ENCODE data around the gene SYNE3. TPM values are rescaled to one million over a fixed set of nuclear protein-coding genes. Genes with fewer than 3 reads are reported as not detected.

Gene SYNE3
- total RNA-seq, 1 experiment from 2014 or later: 6.2 TPM

- in situ Hi-C loops (cut with HindIII; ENCODE audit: low pct_unique_long_range_greater_than_20kb, low sequenced_read_pairs): no loop called here
- POLR2A ChIA-PET: no interaction called here
- ATAC-seq: no peak
Observed at GRCh38 chr14:95495076-95495475, 21.4 kb downstream of the SYNE3 start.

GRCh38 chr14:95494456-95494855 is 22.0 kb downstream of the SYNE3 start:
- H3K4me1 ChIP-seq (ENCODE audit: control insufficient read depth, insufficient read depth, low read length): peaks cover 22% of the 10 kb centered on the region
- intact Hi-C loops (cut with micrococcal nuclease; ENCODE audit: unreplicated experiment) (no loop called here), in situ Hi-C loops (cut with HindIII; ENCODE audit: low pct_unique_long_range_greater_than_20kb, low sequenced_read_pairs) (no loop called here)
- no peak overlapping the region for H3K27ac ChIP-seq (ENCODE audit: low read length)
- no peak overlapping the region for H3K4me3 ChIP-seq (ENCODE audit: low read depth in 2 of 2, low read length in 2 of 2)
- no peaks in the 10 kb centered on the region for H3K36me3 ChIP-seq (ENCODE audit: control insufficient read depth, insufficient read depth, low read length)
- no peak for TF ChIP-seq SIN3A (IDR thresholded peaks at IDR 0.05; ENCODE audit: borderline replicate concordance, insufficient read depth, low read depth, low read length)
- TF ChIP-seq, protein P1, sequence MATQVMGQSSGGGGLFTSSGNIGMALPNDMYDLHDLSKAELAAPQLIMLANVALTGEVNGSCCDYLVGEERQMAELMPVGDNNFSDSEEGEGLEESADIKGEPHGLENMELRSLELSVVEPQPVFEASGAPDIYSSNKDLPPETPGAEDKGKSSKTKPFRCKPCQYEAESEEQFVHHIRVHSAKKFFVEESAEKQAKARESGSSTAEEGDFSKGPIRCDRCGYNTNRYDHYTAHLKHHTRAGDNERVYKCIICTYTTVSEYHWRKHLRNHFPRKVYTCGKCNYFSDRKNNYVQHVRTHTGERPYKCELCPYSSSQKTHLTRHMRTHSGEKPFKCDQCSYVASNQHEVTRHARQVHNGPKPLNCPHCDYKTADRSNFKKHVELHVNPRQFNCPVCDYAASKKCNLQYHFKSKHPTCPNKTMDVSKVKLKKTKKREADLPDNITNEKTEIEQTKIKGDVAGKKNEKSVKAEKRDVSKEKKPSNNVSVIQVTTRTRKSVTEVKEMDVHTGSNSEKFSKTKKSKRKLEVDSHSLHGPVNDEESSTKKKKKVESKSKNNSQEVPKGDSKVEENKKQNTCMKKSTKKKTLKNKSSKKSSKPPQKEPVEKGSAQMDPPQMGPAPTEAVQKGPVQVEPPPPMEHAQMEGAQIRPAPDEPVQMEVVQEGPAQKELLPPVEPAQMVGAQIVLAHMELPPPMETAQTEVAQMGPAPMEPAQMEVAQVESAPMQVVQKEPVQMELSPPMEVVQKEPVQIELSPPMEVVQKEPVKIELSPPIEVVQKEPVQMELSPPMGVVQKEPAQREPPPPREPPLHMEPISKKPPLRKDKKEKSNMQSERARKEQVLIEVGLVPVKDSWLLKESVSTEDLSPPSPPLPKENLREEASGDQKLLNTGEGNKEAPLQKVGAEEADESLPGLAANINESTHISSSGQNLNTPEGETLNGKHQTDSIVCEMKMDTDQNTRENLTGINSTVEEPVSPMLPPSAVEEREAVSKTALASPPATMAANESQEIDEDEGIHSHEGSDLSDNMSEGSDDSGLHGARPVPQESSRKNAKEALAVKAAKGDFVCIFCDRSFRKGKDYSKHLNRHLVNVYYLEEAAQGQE (IDR thresholded peaks at IDR 0.05; ENCODE audit: insufficient read depth in 1 of 2, low read depth in 2 of 2, low read length in 1 of 2): no peak
- DNase-seq (ENCODE audit: low read depth, low spot score) (no peak), ATAC-seq (no peak)
- no peaks in the 10 kb centered on the region for H3K27me3 ChIP-seq (ENCODE audit: control insufficient read depth, insufficient read depth, low read length)
- BruUV-seq (replicated peaks): no TSS peak
- POLR2A ChIA-PET: no interaction called here
- CTCF ChIA-PET: no interaction called here
- no peaks in the 10 kb centered on the region for H3K9me3 ChIP-seq (ENCODE audit: control insufficient read depth, insufficient read depth, low read depth, low read length)

More at GRCh38 chr14:95495076-95495475, 21.4 kb downstream of the SYNE3 start:
- Histone ChIP-seq H3K27ac (ENCODE audit: low read length) (no peak overlapping the region; the same call in 1 of the 2 replicates), H3K4me3 (ENCODE audit: low read depth in 2 of 2, low read length in 2 of 2) (no peak overlapping the region), H3K36me3 (ENCODE audit: control insufficient read depth, insufficient read depth, low read length) (no peaks in the 10 kb centered on the region), H3K9me3 (ENCODE audit: control insufficient read depth, insufficient read depth, low read depth, low read length) (no peaks in the 10 kb centered on the region), H3K4me1 (ENCODE audit: control insufficient read depth, insufficient read depth, low read length) (peaks cover 22% of the 10 kb centered on the region), H3K27me3 (ENCODE audit: control insufficient read depth, insufficient read depth, low read length) (no peaks in the 10 kb centered on the region)
- intact Hi-C loops (cut with micrococcal nuclease; ENCODE audit: unreplicated experiment): no loop called here
- no peak for TF ChIP-seq SIN3A (IDR thresholded peaks at IDR 0.05; ENCODE audit: borderline replicate concordance, insufficient read depth, low read depth, low read length)
- no peak for TF ChIP-seq TCF7L2 (IDR thresholded peaks at IDR 0.05; ENCODE audit: low read depth, low read length)
- TF ChIP-seq CTCF (IDR thresholded peaks at IDR 0.05): no peak
- CTCF ChIA-PET: no interaction called here
- no TSS peak for BruUV-seq (replicated peaks)
- DNase-seq (ENCODE audit: low read depth, low spot score): no peak

GRCh38 chr14:95493976-95494375 is 22.5 kb downstream of the SYNE3 start:
- Histone ChIP-seq H3K4me1 (ENCODE audit: control insufficient read depth, insufficient read depth, low read length) (peaks cover 19% of the 10 kb centered on the region), H3K27ac (ENCODE audit: low read length) (no peak overlapping the region), H3K9me3 (ENCODE audit: control insufficient read depth, insufficient read depth, low read depth, low read length) (no peaks in the 10 kb centered on the region), H3K4me3 (ENCODE audit: low read depth in 2 of 2, low read length in 2 of 2) (no peak overlapping the region), H3K27me3 (ENCODE audit: control insufficient read depth, insufficient read depth, low read length) (no peaks in the 10 kb centered on the region), H3K36me3 (ENCODE audit: control insufficient read depth, insufficient read depth, low read length) (no peaks in the 10 kb centered on the region)
- no peak for ATAC-seq
- intact Hi-C loops (cut with micrococcal nuclease; ENCODE audit: unreplicated experiment): no loop called here
- CTCF ChIA-PET: no interaction called here
- no peak for TF ChIP-seq SIN3A (IDR thresholded peaks at IDR 0.05; ENCODE audit: borderline replicate concordance, insufficient read depth, low read depth, low read length)
- TF ChIP-seq, protein P1 (IDR thresholded peaks at IDR 0.05; ENCODE audit: insufficient read depth in 1 of 2, low read depth in 2 of 2, low read length in 1 of 2): no peak
- DNase-seq (ENCODE audit: low read depth, low spot score): no peak
- no TSS peak for BruUV-seq (replicated peaks)
- in situ Hi-C loops (cut with HindIII; ENCODE audit: low pct_unique_long_range_greater_than_20kb, low sequenced_read_pairs): no loop called here
- POLR2A ChIA-PET: no interaction called here
